Activated CD8-positive, alpha-beta memory T cell treated with anti-CD3 and anti-CD28 coated beads, Interleukin-2, amount 50 U/mL, for 48 hours (primary cell): ENCODE results near the gene SMIM44.

Source experiments
- DNase-seq: peaks from one replicate; pipeline ENCODE4 v3.0.0-alpha.2; 2020

The SMIM44 gene

DNA sequence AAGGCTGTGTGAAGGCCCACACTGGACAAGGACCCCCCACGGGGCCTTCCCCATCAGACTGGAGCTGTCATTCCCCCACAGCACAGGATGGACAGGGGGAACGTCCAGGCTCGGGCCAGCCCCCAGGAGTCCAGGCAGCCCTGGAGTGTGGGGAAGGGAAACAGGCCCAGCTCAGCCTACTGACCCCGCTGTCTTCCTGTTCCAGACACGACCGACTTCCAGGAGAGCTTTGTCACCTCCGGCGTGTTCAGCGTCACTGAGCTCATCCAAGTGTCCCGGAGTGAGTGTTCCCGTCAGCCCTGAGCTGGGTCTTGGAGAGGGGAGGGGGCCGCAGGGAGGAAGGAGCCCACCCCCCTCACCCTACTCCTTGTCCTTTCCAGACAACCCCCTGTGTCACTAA is 49.9 kb downstream of the SMIM44 start:
- no peak for DNase-seq
